ENCODE measurements around the gene NPAS3. TPM values are rescaled to one million over a fixed set of nuclear protein-coding genes. Genes with fewer than 3 reads are reported as not detected.

The NPAS3 gene
- total and polyA plus RNA-seq, 4 donors = 0.07 to 0.09 (median 0.08) TPM; not detected in 1

DNA sequence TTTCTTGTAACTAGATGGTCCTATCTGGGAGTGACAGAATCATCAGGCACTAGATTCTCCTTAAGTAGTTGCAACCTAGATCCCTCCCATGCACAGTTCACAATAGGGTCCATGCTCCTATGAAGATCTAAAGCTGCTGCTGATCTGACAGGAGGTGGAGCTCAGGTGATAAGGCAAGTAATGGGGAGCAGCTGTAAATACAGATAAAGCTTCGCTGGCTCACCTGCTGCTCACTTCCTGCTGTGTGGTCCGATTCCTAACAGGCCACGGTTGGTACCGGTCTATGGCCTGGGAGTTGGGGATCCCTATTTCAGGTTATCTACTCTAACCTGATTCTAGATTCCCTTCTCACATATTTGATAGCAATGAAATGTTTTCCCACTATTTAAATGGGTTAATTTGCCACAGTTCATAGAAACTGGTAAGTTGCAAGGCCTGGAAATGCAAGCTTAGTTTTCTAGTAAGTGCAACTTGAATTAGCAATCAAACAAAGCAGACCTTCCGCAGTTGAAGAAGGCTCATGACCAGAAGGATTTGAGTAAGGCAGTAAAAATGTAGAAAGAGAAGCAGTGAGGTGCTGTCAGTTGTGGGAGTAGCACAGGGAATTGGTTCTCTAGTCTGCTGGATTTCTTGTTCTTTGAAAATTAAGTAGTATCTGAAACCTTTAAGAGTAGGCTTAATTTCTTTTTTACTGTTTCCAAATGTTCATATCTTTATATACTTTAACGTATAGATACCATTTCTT, 679.9 kb downstream of the NPAS3 start:
- no peak for DNase-seq (ENCODE audit: low spot score)
- TF ChIP-seq NR2F2 (IDR thresholded peaks at IDR 0.05) = no peak
- no peak for TF ChIP-seq SP1 (IDR thresholded peaks at IDR 0.05)
- TF ChIP-seq, protein P1, sequence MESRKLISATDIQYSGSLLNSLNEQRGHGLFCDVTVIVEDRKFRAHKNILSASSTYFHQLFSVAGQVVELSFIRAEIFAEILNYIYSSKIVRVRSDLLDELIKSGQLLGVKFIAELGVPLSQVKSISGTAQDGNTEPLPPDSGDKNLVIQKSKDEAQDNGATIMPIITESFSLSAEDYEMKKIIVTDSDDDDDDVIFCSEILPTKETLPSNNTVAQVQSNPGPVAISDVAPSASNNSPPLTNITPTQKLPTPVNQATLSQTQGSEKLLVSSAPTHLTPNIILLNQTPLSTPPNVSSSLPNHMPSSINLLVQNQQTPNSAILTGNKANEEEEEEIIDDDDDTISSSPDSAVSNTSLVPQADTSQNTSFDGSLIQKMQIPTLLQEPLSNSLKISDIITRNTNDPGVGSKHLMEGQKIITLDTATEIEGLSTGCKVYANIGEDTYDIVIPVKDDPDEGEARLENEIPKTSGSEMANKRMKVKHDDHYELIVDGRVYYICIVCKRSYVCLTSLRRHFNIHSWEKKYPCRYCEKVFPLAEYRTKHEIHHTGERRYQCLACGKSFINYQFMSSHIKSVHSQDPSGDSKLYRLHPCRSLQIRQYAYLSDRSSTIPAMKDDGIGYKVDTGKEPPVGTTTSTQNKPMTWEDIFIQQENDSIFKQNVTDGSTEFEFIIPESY (IDR thresholded peaks at IDR 0.05) = no peak
- TF ChIP-seq, protein P2, sequence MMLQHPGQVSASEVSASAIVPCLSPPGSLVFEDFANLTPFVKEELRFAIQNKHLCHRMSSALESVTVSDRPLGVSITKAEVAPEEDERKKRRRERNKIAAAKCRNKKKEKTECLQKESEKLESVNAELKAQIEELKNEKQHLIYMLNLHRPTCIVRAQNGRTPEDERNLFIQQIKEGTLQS (IDR thresholded peaks at IDR 0.05) = no peak
- no peak for TF ChIP-seq EGR1 (IDR thresholded peaks at IDR 0.05; ENCODE audit: low read depth in 2 of 2)
- TF ChIP-seq HNF4A (conservative IDR thresholded peaks at IDR 0.05) = no peak
- TF ChIP-seq GABPA (IDR thresholded peaks at IDR 0.05 in 1 of 2, conservative IDR thresholded peaks at IDR 0.05 in 1 of 2) = no peak
- Histone ChIP-seq H3K27me3 (ENCODE audit: control insufficient read depth in 4 of 4, insufficient read depth in 4 of 4, low read length in 3 of 4) (no peaks in the 10 kb centered on the region), H3K4me1 (ENCODE audit: control insufficient read depth in 4 of 4, insufficient read depth in 4 of 4, low read length in 3 of 4) (no peaks in the 10 kb centered on the region), H3K9ac (ENCODE audit: low read depth in 1 of 2, low read length in 2 of 2) (no peak overlapping the region), H3K36me3 (ENCODE audit: control insufficient read depth in 4 of 4, insufficient read depth in 3 of 4, low read depth in 1 of 4, low read length in 3 of 4) (no peaks in the 10 kb centered on the region), H3K9me3 (ENCODE audit: control insufficient read depth in 4 of 4, low read length in 3 of 4) (no peaks in the 10 kb centered on the region), H3K4me3 (ENCODE audit: low read depth in 1 of 3, low read length in 3 of 3) (no peak overlapping the region), H3K27ac (ENCODE audit: low read depth in 1 of 2, low read length in 2 of 2) (no peak overlapping the region)
- WGBS = 59% methylated on average over 6 of the region's 6 CpGs

DNA sequence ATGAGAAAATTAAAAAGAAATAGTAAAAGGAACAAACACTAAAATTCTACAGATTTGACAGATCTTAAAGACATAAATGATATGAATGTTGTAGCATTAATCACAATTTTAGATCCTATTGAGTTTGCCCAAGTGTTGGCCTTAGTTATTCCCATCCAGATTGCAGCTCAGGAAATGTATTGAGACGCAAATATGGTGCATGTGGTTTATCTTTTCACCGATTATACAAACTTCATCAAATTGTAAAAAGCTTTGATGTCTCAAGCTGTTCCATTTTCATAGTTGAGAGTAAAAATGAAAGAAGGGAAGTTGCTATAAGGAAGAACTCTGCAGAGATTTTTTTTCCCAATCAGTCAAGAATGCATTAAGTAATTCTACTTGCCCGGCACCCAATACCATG, 683.8 kb downstream of the NPAS3 start:
- H3K4me3 ChIP-seq (ENCODE audit: low read depth in 1 of 3, low read length in 3 of 3) = no peak overlapping the region
- no peak for TF ChIP-seq RXRA (IDR thresholded peaks at IDR 0.05)
- TF ChIP-seq TAF1 (conservative IDR thresholded peaks at IDR 0.05) = no peak
- TF ChIP-seq, protein P1 (IDR thresholded peaks at IDR 0.05) = no peak
- TF ChIP-seq HNF4G (IDR thresholded peaks at IDR 0.05) = no peak
- TF ChIP-seq RAD21 (IDR thresholded peaks at IDR 0.05) = no peak
- TF ChIP-seq, protein P2 (IDR thresholded peaks at IDR 0.05) = no peak
- TF ChIP-seq NR2F2 (IDR thresholded peaks at IDR 0.05) = no peak
- TF ChIP-seq FOXA2 (IDR thresholded peaks at IDR 0.05) = no peak
- TF ChIP-seq GABPA (IDR thresholded peaks at IDR 0.05 in 1 of 2, conservative IDR thresholded peaks at IDR 0.05 in 1 of 2) = no peak
- TF ChIP-seq FOXA1 (IDR thresholded peaks at IDR 0.05) = no peak
- TF ChIP-seq, protein P3, sequence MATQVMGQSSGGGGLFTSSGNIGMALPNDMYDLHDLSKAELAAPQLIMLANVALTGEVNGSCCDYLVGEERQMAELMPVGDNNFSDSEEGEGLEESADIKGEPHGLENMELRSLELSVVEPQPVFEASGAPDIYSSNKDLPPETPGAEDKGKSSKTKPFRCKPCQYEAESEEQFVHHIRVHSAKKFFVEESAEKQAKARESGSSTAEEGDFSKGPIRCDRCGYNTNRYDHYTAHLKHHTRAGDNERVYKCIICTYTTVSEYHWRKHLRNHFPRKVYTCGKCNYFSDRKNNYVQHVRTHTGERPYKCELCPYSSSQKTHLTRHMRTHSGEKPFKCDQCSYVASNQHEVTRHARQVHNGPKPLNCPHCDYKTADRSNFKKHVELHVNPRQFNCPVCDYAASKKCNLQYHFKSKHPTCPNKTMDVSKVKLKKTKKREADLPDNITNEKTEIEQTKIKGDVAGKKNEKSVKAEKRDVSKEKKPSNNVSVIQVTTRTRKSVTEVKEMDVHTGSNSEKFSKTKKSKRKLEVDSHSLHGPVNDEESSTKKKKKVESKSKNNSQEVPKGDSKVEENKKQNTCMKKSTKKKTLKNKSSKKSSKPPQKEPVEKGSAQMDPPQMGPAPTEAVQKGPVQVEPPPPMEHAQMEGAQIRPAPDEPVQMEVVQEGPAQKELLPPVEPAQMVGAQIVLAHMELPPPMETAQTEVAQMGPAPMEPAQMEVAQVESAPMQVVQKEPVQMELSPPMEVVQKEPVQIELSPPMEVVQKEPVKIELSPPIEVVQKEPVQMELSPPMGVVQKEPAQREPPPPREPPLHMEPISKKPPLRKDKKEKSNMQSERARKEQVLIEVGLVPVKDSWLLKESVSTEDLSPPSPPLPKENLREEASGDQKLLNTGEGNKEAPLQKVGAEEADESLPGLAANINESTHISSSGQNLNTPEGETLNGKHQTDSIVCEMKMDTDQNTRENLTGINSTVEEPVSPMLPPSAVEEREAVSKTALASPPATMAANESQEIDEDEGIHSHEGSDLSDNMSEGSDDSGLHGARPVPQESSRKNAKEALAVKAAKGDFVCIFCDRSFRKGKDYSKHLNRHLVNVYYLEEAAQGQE (IDR thresholded peaks at IDR 0.05) = no peak
- no peak for TF ChIP-seq SP1 (IDR thresholded peaks at IDR 0.05)
- TF ChIP-seq JUND (IDR thresholded peaks at IDR 0.05) = no peak
- TF ChIP-seq, protein P4, sequence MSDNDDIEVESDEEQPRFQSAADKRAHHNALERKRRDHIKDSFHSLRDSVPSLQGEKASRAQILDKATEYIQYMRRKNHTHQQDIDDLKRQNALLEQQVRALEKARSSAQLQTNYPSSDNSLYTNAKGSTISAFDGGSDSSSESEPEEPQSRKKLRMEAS (IDR thresholded peaks at IDR 0.05) = no peak
- TF ChIP-seq EGR1 (IDR thresholded peaks at IDR 0.05; ENCODE audit: low read depth in 2 of 2) = no peak
- no peak for TF ChIP-seq HNF4A (conservative IDR thresholded peaks at IDR 0.05)
- no peak overlapping the region for H3K9ac ChIP-seq (ENCODE audit: low read depth in 1 of 2, low read length in 2 of 2)
- H3K27ac ChIP-seq (ENCODE audit: low read depth in 1 of 2, low read length in 2 of 2) = no peak overlapping the region
- no peaks in the 10 kb centered on the region for H3K4me1 ChIP-seq (ENCODE audit: control insufficient read depth in 4 of 4, insufficient read depth in 4 of 4, low read length in 3 of 4)
- WGBS = 86% methylated on average over 3 of the region's 3 CpGs
- DNase-seq (ENCODE audit: low spot score) = no peak
- no peaks in the 10 kb centered on the region for H3K9me3 ChIP-seq (ENCODE audit: control insufficient read depth in 4 of 4, low read length in 3 of 4)
- H3K27me3 ChIP-seq (ENCODE audit: control insufficient read depth in 4 of 4, insufficient read depth in 4 of 4, low read length in 3 of 4) = no peaks in the 10 kb centered on the region
- H3K36me3 ChIP-seq (ENCODE audit: control insufficient read depth in 4 of 4, insufficient read depth in 3 of 4, low read depth in 1 of 4, low read length in 3 of 4) = no peaks in the 10 kb centered on the region

Data from liver (tissue), 9 donors.